T-helper 17 cell (primary cell): Measurements from ENCODE around the gene ZCCHC7. TPM values are rescaled to one million over a fixed set of nuclear protein-coding genes. Genes with fewer than 3 reads are reported as not detected.
A peak's percentile ranks its signal among the peaks of the same experiment; 100 is the strongest.

Source experiments
- ATAC-seq: fragments of 150-1000 bp; cut with Tn5 transposase; 2 replicates; pipeline ENCODE4 v1.10.0; 2021; ENCODE audit warnings: mild to moderate bottlenecking, moderate library complexity
- DNase-seq, 3 donors: peaks; one replicate each; pipeline versions ENCODE4 v3.0.0 to v3.0.0-alpha.2; 2020 to 2021
- H3K9me3 ChIP-seq: one replicate; pipeline ENCODE4 v1.7.0; 2013; ENCODE audit warnings: low read length, mild to moderate bottlenecking; ENCODE audit not compliant: control insufficient read depth, poor library complexity, severe bottlenecking
- H3K27ac Mint-ChIP-seq: one replicate; pipeline ENCODE4 v1.8.0; 2022; ENCODE audit warnings: mild to moderate bottlenecking, moderate library complexity, mixed read lengths
- H3K27me3 Mint-ChIP-seq: one replicate; pipeline ENCODE4 v1.8.0; 2022; ENCODE audit warnings: mixed read lengths
- H3K36me3 Mint-ChIP-seq: one replicate; pipeline ENCODE4 v1.8.0; 2022; ENCODE audit warnings: low read depth, mixed read lengths
- H3K4me1 Mint-ChIP-seq: one replicate; pipeline ENCODE4 v1.8.0; 2022; ENCODE audit warnings: mild to moderate bottlenecking, mixed read lengths
- H3K4me3 Mint-ChIP-seq: one replicate; pipeline ENCODE4 v1.8.0; 2022; ENCODE audit warnings: mild to moderate bottlenecking, moderate library complexity, mixed read lengths
- total RNA-seq, 4 donors: library from RNA in 2 of 4; stranded (reverse) in 2 of 4; gene quantifications; one replicate each; pipeline ENCODE4 v1.2.3 and lab custom pipeline; 2022 to 2026

ZCCHC7 gene
- total RNA-seq, 2 donors from 2014 or later = 33.4 to 33.6 TPM

DNA sequence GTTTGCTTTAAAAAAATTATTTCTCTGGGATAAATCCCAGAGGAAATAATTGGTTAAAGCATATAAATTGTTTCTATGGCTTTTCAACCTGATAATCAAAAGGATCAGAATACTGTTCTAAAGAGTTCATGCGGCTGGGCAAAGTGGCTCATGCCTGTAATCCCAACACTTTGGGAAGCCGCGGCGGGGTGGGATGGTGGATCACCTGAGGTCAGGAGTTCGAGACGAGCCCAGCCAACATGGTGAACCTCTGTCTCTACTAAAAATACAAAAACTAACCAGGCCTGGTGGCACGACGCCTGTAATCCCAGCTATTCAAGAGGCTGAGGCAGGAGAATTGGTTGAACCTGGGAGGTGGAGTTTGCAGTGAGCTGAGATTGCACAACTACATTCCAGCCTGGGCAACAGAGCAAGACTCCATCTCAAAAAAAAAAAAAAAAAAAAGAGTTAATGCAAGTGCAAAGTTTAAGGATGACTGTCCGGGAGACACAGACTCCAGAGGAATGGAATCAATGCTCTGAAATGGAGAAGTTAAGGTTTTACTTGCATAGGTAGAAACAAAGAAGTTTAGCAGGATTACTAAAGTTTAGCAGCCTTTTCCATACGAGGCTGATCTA lies 285.5 kb downstream of the ZCCHC7 start:
- peaks cover 19% of the 10 kb centered on the region for H3K4me1 Mint-ChIP-seq

DNA sequence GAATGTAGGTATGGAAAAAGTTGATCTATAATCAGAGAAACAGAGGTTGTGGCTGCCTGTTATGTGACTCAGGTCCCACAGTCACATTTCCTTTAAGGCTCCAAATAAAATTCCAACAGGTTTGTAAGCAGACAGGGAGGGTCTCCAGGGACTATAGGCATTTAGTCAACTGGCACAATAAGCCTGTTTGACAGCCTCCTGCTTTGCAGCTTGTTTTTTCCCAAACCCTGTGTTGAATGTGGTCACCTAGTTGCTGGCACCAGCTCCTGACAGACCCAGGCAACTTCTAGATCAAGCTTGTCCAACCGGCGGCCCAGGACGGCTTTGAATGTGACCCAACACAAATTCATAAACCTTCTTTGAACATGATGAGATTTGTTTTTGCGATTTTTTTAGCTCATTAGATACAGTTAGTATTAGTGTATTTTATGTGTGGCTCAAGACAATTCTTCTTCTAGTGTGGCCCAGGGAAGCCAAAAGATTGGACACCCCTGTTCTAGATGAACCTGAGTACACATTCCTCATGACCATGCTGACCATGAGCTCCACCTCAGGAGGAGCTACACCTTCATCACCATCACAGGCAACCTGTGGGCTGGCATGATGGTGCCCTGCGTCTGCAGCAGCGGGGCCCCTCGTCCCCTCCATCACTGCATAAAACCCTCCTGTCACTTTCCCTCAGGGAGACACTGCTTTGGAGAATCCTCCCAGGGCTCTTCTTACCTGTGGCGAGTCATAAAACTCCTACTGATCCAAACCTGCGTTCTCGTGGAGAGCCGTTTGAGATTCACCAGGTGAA lies 286.4 kb downstream of the ZCCHC7 start:
- peaks cover 24% of the 10 kb centered on the region for H3K4me1 Mint-ChIP-seq
- no peak overlapping the region for H3K4me3 Mint-ChIP-seq
- ATAC-seq (no peak), DNase-seq (no peak)
- no peaks in the 10 kb centered on the region for H3K27me3 Mint-ChIP-seq
- peaks cover 2% of the 10 kb centered on the region for H3K36me3 Mint-ChIP-seq
- peak overlapping the region; percentile 62 for H3K27ac Mint-ChIP-seq
- no peaks in the 10 kb centered on the region for H3K9me3 ChIP-seq

More for the DNA sequence above, 285.5 kb downstream of the ZCCHC7 start:
- Mint-ChIP-seq H3K27me3 (no peaks in the 10 kb centered on the region), H3K4me3 (no peak overlapping the region), H3K27ac (no peak overlapping the region), H3K36me3 (peaks cover 2% of the 10 kb centered on the region)
- H3K9me3 ChIP-seq = no peaks in the 10 kb centered on the region
- DNase-seq (no peak), ATAC-seq (no peak)

DNA sequence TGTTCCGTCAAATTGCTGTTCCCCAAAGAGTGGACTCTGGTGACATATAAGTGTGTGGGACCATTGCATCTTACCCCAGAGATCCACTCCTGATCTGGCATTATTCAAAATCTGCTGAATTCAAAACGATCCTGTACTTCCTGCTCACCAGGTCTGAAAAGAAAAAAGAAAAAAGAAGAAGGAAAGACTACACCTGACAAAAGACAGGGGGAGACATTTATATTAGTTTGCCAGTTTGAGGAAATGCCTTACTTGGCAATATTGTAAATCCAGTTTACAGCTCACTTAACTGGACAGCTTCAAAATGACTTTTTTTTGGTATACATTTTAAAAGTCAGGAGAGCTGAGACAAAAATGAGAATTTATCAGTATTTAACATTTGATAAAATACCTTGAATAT lies 287.1 kb downstream of the ZCCHC7 start:
- DNase-seq (no peak), ATAC-seq (no peak)
- peaks cover 24% of the 10 kb centered on the region for H3K4me1 Mint-ChIP-seq
- no peaks in the 10 kb centered on the region for H3K27me3 Mint-ChIP-seq
- no peaks in the 10 kb centered on the region for H3K9me3 ChIP-seq
- peaks cover 2% of the 10 kb centered on the region for H3K36me3 Mint-ChIP-seq
- H3K4me3 Mint-ChIP-seq = no peak overlapping the region
- peak overlapping the region; percentile 62 for H3K27ac Mint-ChIP-seq

Other genes with a start within 250 kb of the ZCCHC7 start
- 10 to 100 TPM in 1 of 2 donors, not detected in 1; 10.1 TPM for gene PAX5, start 86.3 kb upstream of the ZCCHC7 start, total RNA-seq